IMR-90 (cell line): ENCODE results near the gene CDC42BPA. TPM values are rescaled to one million over a fixed set of nuclear protein-coding genes. Genes with fewer than 3 reads are reported as not detected.

Source experiments
- ATAC-seq: fragments of 200-7000 bp; cut with Tn5 transposase; 2 replicates; pipeline ENCODE4 v1.9.1; 2020; ENCODE audit warnings: low read depth, mild to moderate bottlenecking, moderate library complexity
- BruUV-seq: library from RNA; stranded (reverse); fragments of 400-500 nt; replicated peaks from 2 replicates; lab custom pipeline; 2021; lab: Mats Ljungman, UMichigan
- CTCF ChIA-PET: fragments of 300-600 bp; formaldehyde crosslinking; extraction: SDS; loops from one replicate; lab custom pipeline; 2021; ENCODE audit warnings: antibody characterized with exemption; lab: Yijun Ruan, JAX
- POLR2A ChIA-PET: fragments of 300-600 bp; sonication (Branson Sonifier 250); formaldehyde crosslinking; loops from one replicate; lab custom pipeline; 2022; ENCODE audit warnings: antibody characterized with exemption; ENCODE audit not compliant: unreplicated experiment; lab: Charles Lee
- DNase-seq: peaks from one replicate; pipeline ENCODE4 v3.0.0; 2013
- H2AFZ ChIP-seq: replicated peaks from 2 replicates; pipeline ENCODE3; 2013; ENCODE audit warnings: low read length, mild to moderate bottlenecking; ENCODE audit not compliant: poor library complexity
- H2AK5ac ChIP-seq: 2 replicates; pipeline ENCODE4 v1.6.1; 2013; ENCODE audit warnings: low read depth, low read length, inconsistent platforms
- H2AK9ac ChIP-seq: replicated peaks from 2 replicates; pipeline ENCODE3; 2013; ENCODE audit warnings: mild to moderate bottlenecking, low read depth, low read length, moderate library complexity; ENCODE audit not compliant: poor library complexity
- H2BK120ac ChIP-seq: 2 replicates; pipeline ENCODE4 v1.6.1; 2013; ENCODE audit warnings: low read depth, low read length, inconsistent platforms
- H2BK15ac ChIP-seq: 3 replicates; pipeline ENCODE4 v1.6.1; 2013; ENCODE audit warnings: low read depth, low read length, inconsistent platforms
- H2BK20ac ChIP-seq: 2 replicates; pipeline ENCODE4 v1.6.1; 2013; ENCODE audit warnings: low read depth, mild to moderate bottlenecking, inconsistent platforms, low read length, moderate library complexity
- H2BK5ac ChIP-seq: 2 replicates; pipeline ENCODE4 v1.6.1; 2013; ENCODE audit warnings: mild to moderate bottlenecking, low read depth, low read length, inconsistent platforms; ENCODE audit not compliant: poor library complexity, severe bottlenecking
- H3K14ac ChIP-seq: replicated peaks from 2 replicates; pipeline ENCODE4 v1.6.1; 2013; ENCODE audit warnings: low read depth, low read length, inconsistent platforms
- H3K18ac ChIP-seq: 2 replicates; pipeline ENCODE4 v1.6.1; 2013; ENCODE audit warnings: low read depth, low read length, control low read depth
- H3K23ac ChIP-seq: 2 replicates; pipeline ENCODE4 v1.6.1; 2013; ENCODE audit warnings: low read depth, low read length, inconsistent platforms
- H3K27ac ChIP-seq: 2 replicates; pipeline ENCODE4 v1.5.1; 2013; ENCODE audit warnings: mild to moderate bottlenecking, control low read depth, low read length; ENCODE audit not compliant: insufficient read depth
- H3K27me3 ChIP-seq: 2 replicates; pipeline ENCODE4 v1.6.1; 2013; ENCODE audit warnings: low read length; ENCODE audit not compliant: control insufficient read depth, insufficient read depth
- H3K36me3 ChIP-seq: 2 replicates; pipeline ENCODE4 v1.6.1; 2013; ENCODE audit warnings: low read length, mixed read lengths; ENCODE audit not compliant: control insufficient read depth, insufficient read depth
- H3K4ac ChIP-seq: 2 replicates; pipeline ENCODE4 v1.6.1; 2013; ENCODE audit warnings: low read depth, low read length, inconsistent platforms
- H3K4me1 ChIP-seq: 2 replicates; pipeline ENCODE4 v1.6.1; 2013; ENCODE audit warnings: low read length, mixed read lengths; ENCODE audit not compliant: control insufficient read depth, insufficient read depth
- H3K4me2 ChIP-seq: 2 replicates; pipeline ENCODE4 v1.6.1; 2013; ENCODE audit warnings: low read depth, mild to moderate bottlenecking, control low read depth, low read length, moderate library complexity
- H3K4me3 ChIP-seq: 2 replicates; pipeline ENCODE4 v1.5.1; 2013; ENCODE audit warnings: low read depth, mild to moderate bottlenecking, control low read depth, low read length, moderate library complexity; ENCODE audit not compliant: insufficient read depth
- H3K56ac ChIP-seq: 2 replicates; pipeline ENCODE4 v1.6.1; 2013; ENCODE audit warnings: low read length, inconsistent platforms; ENCODE audit not compliant: insufficient read depth; ENCODE audit errors: extremely low read depth
- H3K79me1 ChIP-seq, 2 experiments: 2 replicates each; pipeline ENCODE4 v1.6.1; 2013; ENCODE audit warnings: low read length in 2 of 2, inconsistent platforms in 1 of 2, low read depth in 1 of 2
- H3K9ac ChIP-seq: 2 replicates; pipeline ENCODE4 v1.6.1; 2013; ENCODE audit warnings: low read depth, low read length, control low read depth
- H3K9me1 ChIP-seq: 2 replicates; pipeline ENCODE4 v1.6.1; 2013; ENCODE audit warnings: low read length, inconsistent platforms; ENCODE audit not compliant: insufficient read depth
- H3K9me3 ChIP-seq: 2 replicates; pipeline ENCODE4 v1.6.1; 2013; ENCODE audit warnings: low read length; ENCODE audit not compliant: control insufficient read depth, insufficient read depth
- H4K20me1 ChIP-seq: 2 replicates; pipeline ENCODE4 v1.6.1; 2013; ENCODE audit warnings: low read length, inconsistent platforms; ENCODE audit not compliant: insufficient read depth
- H4K5ac ChIP-seq: 2 replicates; pipeline ENCODE4 v1.6.1; 2013; ENCODE audit warnings: mild to moderate bottlenecking, low read depth, low read length, control low read depth
- H4K8ac ChIP-seq, 2 experiments: 2 replicates each; pipeline ENCODE4 v1.6.1; 2013; ENCODE audit warnings: low read depth in 2 of 2, low read length in 2 of 2, control low read depth in 1 of 2, inconsistent platforms in 1 of 2
- H4K91ac ChIP-seq: 2 replicates; pipeline ENCODE4 v1.6.1; 2013; ENCODE audit warnings: low read depth, low read length, inconsistent platforms; ENCODE audit not compliant: insufficient read depth
- BHLHE40 ChIP-seq: fragments of 150-350 bp; IDR thresholded peaks from 2 replicates; pipeline ENCODE4 v1.6.1; 2016; ENCODE audit warnings: mild to moderate bottlenecking, low read depth, low read length
- CEBPB ChIP-seq: IDR thresholded peaks from 2 replicates; pipeline ENCODE4 v1.6.1; 2012; ENCODE audit warnings: low read depth, low read length, improper control_type of control experiment
- CHD1 ChIP-seq: IDR thresholded peaks from 2 replicates; pipeline ENCODE4 v1.6.1; 2012; ENCODE audit warnings: low read depth, low read length, improper control_type of control experiment
- FOS ChIP-seq: fragments of 150-350 bp; IDR thresholded peaks from 2 replicates; pipeline ENCODE4 v1.6.1; 2016; ENCODE audit warnings: low read depth, low read length
- MAFK ChIP-seq: IDR thresholded peaks from 2 replicates; pipeline ENCODE4 v1.6.1; 2012; ENCODE audit warnings: low read depth, low read length, improper control_type of control experiment
- MAZ ChIP-seq: IDR thresholded peaks from 2 replicates; pipeline ENCODE4 v1.6.1; 2012; ENCODE audit warnings: low read depth, mild to moderate bottlenecking, low read length, improper control_type of control experiment, moderate library complexity, borderline replicate concordance
- NFE2L2 ChIP-seq: fragments of 150-350 bp; IDR thresholded peaks from 2 replicates; pipeline ENCODE4 v1.6.1; 2016; ENCODE audit warnings: low read depth, mild to moderate bottlenecking, low read length
- POLR2A ChIP-seq: IDR thresholded peaks from 2 replicates; pipeline ENCODE4 v1.6.1; 2012; ENCODE audit warnings: mild to moderate bottlenecking, low read depth, low read length
- RCOR1 ChIP-seq: IDR thresholded peaks from 2 replicates; pipeline ENCODE4 v1.6.1; 2012; ENCODE audit warnings: mild to moderate bottlenecking, low read length, improper control_type of control experiment; ENCODE audit not compliant: insufficient replicate concordance
- SMC3 ChIP-seq: fragments of 150-350 bp; IDR thresholded peaks from 2 replicates; pipeline ENCODE4 v1.6.1; 2016; ENCODE audit warnings: low read depth, mild to moderate bottlenecking, antibody characterized with exemption, low read length, moderate library complexity
- WGBS, 2 experiments: methylation state at CpG; one replicate each; pipeline versions ENCODE4 v1.1.5 to v1.1.7; 2013; ENCODE audit warnings: missing lambda C conversion rate in 2 of 2; ENCODE audit not compliant: insufficient read length in 1 of 2; ENCODE audit errors: extremely low coverage in 2 of 2; 5-methylcytosine and 5-hydroxymethylcytosine counted together
- dilution Hi-C: fragments of 300-500 bp; cut with HindIII; formaldehyde crosslinking; loops from one replicate; pipeline ENCODE4 v1.14.3; 2018; ENCODE audit warnings: low sequenced_read_pairs; ENCODE audit not compliant: unreplicated experiment
- in situ Hi-C: fragments of 300-500 bp; cut with MboI; formaldehyde crosslinking; loops from 3 replicates; pipeline ENCODE4 v1.14.3; 2019; ENCODE audit warnings: low sequenced_read_pairs, inconsistent platforms, mixed read lengths
- intact Hi-C: fragments of 100-400 bp; cut with micrococcal nuclease; formaldehyde crosslinking; loops from 2 replicates; pipeline ENCODE4 v1.10.0; 2022
- polyA plus RNA-seq, 3 experiments: library from polyadenylated mRNA; depleted of rRNA; stranded (reverse); fragments of >200 nt; gene quantifications; 2 replicates each; pipeline ENCODE4 v1.2.3, GENCODE V29; 2012; ENCODE audit warnings: low replicate concordance in 1 of 3
- total RNA-seq: library from RNA; depleted of rRNA; stranded (reverse); fragments of >200 nt; gene quantifications from 2 replicates; pipeline ENCODE4 v1.2.3, GENCODE V29; 2012
- TF ChIP-seq, protein P1 (sequence below): fragments of 150-350 bp; IDR thresholded peaks from 2 replicates; pipeline ENCODE4 v1.6.1; 2017; ENCODE audit warnings: mild to moderate bottlenecking, antibody characterized with exemption, low read length, low read depth

Gene CDC42BPA
- total and polyA plus RNA-seq, 2 of the 4 experiments (the other 2 are of a cell fraction) = 9.4 to 27.8 TPM

DNA sequence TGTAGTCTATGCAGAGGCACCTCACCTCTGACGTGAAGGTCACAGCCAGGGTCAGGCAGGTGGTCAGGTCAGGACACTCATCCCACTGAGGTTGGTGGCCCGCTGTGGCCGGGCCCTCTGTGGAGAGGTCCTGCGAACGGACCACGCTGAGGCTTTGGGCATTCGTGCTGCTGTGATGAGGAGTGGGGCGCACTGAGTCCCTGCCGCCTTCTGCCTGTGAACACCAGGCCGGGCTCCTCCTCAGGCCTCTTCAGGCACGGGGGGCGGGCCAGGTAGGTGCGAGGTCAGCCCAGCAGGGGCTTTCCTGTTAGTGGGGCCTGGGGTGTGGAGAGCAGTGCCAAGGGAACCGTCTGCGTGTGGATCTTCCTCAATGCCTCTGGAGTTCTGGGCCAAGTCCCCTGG is 339.2 kb downstream of the CDC42BPA start:
- intact Hi-C loops (no loop called here), dilution Hi-C loops (no loop called here), in situ Hi-C loops (no loop called here)
- Histone ChIP-seq H3K27ac (no peak overlapping the region), H3K4me1 (peaks cover 11% of the 10 kb centered on the region; the same call in 1 of the 2 replicates), H4K20me1 (no peaks in the 10 kb centered on the region), H3K4me3 (no peak overlapping the region), H3K9ac (no peak overlapping the region), H3K27me3 (no peaks in the 10 kb centered on the region), H3K9me1 (no peaks in the 10 kb centered on the region), H3K4ac (no peak overlapping the region), H3K56ac (no peak overlapping the region), H2AK9ac (peak overlapping the region; percentile 28), H2BK20ac (no peak overlapping the region), H3K18ac (no peak overlapping the region), H4K8ac (no peak overlapping the region), H4K5ac (no peak overlapping the region), H2AK5ac (no peak overlapping the region), H2BK15ac (no peak overlapping the region), H3K36me3 (no peaks in the 10 kb centered on the region; the same call in 1 of the 2 replicates), H4K91ac (no peak overlapping the region), H3K79me1 (no peaks in the 10 kb centered on the region), H3K23ac (no peak overlapping the region), H2AFZ (no peak overlapping the region), H3K9me3 (no peaks in the 10 kb centered on the region), H3K14ac (no peak overlapping the region), H2BK120ac (no peak overlapping the region), H2BK5ac (no peak overlapping the region), H3K4me2 (no peak overlapping the region)
- no TSS peak for BruUV-seq
- ChIA-PET CTCF (no interaction called here), POLR2A (no interaction called here)
- WGBS, 2 experiments = 94% methylated on average over 10 of the region's 15 CpGs; no CpG with 5 or more reads in 1 of the 2 experiments
- TF ChIP-seq MAZ (no peak), RCOR1 (no peak), SMC3 (no peak), BHLHE40 (no peak), CHD1 (no peak), POLR2A (no peak), MAFK (no peak), NFE2L2 (no peak), CEBPB (no peak), FOS (no peak)
- TF ChIP-seq, protein P1, sequence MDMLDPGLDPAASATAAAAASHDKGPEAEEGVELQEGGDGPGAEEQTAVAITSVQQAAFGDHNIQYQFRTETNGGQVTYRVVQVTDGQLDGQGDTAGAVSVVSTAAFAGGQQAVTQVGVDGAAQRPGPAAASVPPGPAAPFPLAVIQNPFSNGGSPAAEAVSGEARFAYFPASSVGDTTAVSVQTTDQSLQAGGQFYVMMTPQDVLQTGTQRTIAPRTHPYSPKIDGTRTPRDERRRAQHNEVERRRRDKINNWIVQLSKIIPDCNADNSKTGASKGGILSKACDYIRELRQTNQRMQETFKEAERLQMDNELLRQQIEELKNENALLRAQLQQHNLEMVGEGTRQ = no peak
- ATAC-seq = no peak
- DNase-seq = no peak
